ENCODE data around the gene USP17L12.
"Not testable (repeated sequence)": the region's sequence is repeated elsewhere in the genome, so short reads cannot be mapped to it uniquely, and the experiment has no call there.

- TF ChIP-seq CTCF, POLR2A, POLR2AphosphoS5 (IDR thresholded peaks at IDR 0.05): not testable (repeated sequence)
These were observed 4.8 kb upstream of the USP17L12 start, which contains the start of gene USP17L11 for GRCh38 chr4:9215105-9215504.
